Stimulated activated CD8-positive, alpha-beta memory T cell treated with anti-CD3 and anti-CD28 coated beads, Interleukin-12 subunit alpha, Interleukin-12 subunit beta, amount 100 ng/mL, for 1 hour (primary cell): ENCODE results near the gene FAT1.
"Not testable (repeated sequence)": the region's sequence is repeated elsewhere in the genome, so short reads cannot be mapped to it uniquely, and the experiment has no call there.

Experiments
- DNase-seq: peaks from one replicate; pipeline ENCODE4 v3.0.0-alpha.2; 2020; ENCODE audit warnings: low read depth

Gene FAT1, protein sequence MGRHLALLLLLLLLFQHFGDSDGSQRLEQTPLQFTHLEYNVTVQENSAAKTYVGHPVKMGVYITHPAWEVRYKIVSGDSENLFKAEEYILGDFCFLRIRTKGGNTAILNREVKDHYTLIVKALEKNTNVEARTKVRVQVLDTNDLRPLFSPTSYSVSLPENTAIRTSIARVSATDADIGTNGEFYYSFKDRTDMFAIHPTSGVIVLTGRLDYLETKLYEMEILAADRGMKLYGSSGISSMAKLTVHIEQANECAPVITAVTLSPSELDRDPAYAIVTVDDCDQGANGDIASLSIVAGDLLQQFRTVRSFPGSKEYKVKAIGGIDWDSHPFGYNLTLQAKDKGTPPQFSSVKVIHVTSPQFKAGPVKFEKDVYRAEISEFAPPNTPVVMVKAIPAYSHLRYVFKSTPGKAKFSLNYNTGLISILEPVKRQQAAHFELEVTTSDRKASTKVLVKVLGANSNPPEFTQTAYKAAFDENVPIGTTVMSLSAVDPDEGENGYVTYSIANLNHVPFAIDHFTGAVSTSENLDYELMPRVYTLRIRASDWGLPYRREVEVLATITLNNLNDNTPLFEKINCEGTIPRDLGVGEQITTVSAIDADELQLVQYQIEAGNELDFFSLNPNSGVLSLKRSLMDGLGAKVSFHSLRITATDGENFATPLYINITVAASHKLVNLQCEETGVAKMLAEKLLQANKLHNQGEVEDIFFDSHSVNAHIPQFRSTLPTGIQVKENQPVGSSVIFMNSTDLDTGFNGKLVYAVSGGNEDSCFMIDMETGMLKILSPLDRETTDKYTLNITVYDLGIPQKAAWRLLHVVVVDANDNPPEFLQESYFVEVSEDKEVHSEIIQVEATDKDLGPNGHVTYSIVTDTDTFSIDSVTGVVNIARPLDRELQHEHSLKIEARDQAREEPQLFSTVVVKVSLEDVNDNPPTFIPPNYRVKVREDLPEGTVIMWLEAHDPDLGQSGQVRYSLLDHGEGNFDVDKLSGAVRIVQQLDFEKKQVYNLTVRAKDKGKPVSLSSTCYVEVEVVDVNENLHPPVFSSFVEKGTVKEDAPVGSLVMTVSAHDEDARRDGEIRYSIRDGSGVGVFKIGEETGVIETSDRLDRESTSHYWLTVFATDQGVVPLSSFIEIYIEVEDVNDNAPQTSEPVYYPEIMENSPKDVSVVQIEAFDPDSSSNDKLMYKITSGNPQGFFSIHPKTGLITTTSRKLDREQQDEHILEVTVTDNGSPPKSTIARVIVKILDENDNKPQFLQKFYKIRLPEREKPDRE (N-terminal part only)

DNA sequence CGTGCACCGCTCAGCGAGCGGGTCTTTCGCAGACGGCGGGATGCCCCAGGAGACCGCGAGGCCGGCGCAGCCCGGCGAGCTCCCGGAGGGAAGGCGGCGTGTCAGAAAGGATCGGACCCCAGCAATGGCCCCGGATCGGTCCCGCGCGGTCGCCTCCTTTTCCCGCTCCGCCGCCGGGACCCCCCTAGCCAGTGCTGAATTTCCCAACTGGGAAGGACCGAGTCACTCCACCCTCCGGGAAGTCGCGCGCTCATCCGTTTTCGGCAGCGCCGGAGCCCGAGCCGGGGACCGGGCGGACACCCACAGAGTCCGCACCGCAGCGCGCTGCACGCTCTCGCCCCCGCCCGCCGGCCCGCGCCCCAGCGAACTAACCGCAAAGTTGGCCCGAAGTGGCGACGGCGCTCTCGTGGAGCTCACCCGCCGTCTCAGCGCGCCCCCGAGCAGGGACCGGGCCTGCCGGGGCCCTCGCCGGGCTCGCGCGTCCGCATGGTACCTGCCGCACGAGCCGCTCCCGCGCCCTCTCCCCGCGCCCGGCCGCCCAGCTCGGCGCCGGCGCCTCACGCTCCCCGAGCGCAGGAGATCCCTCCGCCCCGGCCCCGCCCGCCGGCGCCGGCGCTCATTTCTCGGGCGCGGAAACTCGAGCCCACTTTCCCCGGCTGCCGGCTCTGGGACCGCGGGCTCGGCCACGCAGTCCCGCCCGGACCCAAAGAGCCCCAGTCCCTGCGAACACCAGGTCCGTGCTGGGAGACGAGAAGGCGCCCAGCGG is at the start of gene FAT1:
Gene FAT1 (minus strand): TSS at position 565 of the 766 bp plus-strand sequence. CDS start 14,029 bp downstream, outside the sequence.
- no peak for DNase-seq

DNA sequence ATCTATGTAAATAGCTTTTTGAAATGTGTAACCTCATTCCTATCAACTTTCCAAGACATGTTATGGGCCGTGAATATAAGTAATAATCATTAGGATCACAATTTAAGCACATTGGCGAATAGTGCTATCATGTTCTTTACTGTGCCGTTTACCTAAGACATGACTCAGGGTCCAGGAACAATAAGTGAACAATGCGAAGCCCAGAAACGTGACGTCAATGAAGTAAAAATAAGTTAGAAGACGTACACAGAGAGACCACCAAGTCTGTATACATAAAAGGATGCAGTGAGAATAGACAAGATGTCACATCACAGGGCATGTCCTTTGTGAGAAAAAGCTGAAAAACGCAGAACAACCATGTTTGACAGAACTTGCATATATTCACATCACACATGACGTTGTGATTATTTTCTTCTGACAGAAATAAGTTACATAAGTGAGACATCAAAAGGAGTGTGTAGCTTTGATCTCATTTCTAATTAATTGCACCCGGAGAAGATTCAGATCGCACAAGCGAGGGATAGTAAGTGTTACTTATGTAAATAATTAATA is 49.4 kb upstream of the FAT1 start:
- DNase-seq, result no peak

GRCh38 chr4:186771624-186772023 is 48.0 kb upstream of the FAT1 start:
- DNase-seq, result no peak

DNA sequence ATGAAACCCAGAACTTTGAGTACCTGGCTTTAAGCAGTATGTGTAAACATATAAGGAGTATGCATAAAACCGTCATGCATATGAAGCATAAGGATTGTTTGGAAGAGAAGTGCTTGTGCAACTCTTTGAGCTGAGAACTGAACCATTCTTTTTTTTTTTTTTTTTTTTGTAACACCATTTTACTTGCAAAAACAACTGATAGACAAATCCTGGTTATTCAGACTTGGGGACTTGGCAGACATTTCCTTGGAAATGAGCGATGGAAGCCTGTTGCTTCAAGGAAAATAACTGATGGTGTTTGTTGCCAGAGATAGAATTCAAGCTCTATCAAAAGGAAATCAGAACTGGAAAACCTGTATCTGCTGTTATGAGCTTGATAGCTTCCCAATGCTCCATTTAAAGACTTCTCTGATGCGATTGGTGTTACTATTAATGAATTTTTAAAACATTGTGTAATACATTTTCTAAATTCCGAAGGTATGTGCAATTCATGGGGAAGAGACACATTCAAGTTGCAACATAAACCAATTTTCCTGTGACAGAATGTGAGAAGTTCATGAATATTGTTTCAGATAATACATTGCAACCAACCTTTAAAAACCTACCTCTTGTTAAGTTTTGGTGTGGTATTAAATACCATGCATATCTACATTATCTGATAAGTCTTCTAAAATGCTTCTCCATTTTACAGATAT is 47.0 kb upstream of the FAT1 start:
- no peak for DNase-seq

DNA sequence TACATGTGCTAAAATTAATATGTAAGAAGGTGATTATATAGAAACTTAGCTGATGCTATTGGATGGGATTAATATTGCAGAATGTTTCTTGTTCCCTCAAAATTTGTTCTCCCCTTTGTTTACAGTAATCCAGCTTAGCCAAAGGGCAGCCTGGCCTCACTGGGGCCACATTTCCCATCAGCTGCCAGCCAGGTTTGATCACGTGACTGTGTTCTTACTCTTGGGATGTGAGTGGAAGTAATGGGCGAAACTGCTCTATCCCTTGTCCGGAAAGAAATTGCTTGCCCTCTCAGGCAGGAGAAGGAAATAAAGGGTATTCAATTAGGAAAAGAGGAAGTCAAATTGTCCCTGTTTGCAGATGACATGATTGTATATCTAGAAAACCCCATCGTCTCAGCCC is 44.1 kb upstream of the FAT1 start:
- DNase-seq, result no peak

- no peak for DNase-seq
These were observed 42.3 kb upstream of the FAT1 start for GRCh38 chr4:186765673-186766546.

- DNase-seq, result no peak
These were observed 41.5 kb upstream of the FAT1 start for GRCh38 chr4:186765138-186765537.

- DNase-seq, result no peak
These were observed 40.8 kb upstream of the FAT1 start for GRCh38 chr4:186764457-186764856.

GRCh38 chr4:186762865-186763264 is 39.2 kb upstream of the FAT1 start:
- no peak for DNase-seq

- no peak for DNase-seq
These were observed 38.7 kb upstream of the FAT1 start for GRCh38 chr4:186762361-186762760.

DNA sequence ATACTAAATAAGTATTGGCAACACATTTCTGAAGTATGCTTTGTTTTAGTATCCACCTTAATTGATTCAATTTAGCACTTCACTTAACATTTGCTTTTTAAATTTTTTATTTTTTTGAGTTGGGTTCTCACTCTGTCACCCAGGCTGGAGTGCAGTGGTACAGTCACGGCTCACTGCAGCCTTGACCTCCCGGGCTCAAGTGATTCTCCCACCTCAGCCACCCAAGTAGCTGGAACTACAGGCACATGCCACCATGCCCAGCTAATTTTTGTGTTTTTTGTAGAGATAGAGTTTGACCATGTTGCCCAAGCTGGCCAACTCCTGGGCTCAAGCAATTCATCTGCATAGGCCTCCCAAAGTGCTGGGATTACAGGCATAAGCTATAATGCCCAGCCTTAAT is 38.3 kb upstream of the FAT1 start:
- DNase-seq, result not testable (repeated sequence)

GRCh38 chr4:186761393-186761792 is 37.7 kb upstream of the FAT1 start:
- no peak for DNase-seq

GRCh38 chr4:186760576-186760975 is 36.9 kb upstream of the FAT1 start:
- DNase-seq, result no peak

GRCh38 chr4:186759990-186760389 is 36.3 kb upstream of the FAT1 start:
- DNase-seq, result no peak

DNA sequence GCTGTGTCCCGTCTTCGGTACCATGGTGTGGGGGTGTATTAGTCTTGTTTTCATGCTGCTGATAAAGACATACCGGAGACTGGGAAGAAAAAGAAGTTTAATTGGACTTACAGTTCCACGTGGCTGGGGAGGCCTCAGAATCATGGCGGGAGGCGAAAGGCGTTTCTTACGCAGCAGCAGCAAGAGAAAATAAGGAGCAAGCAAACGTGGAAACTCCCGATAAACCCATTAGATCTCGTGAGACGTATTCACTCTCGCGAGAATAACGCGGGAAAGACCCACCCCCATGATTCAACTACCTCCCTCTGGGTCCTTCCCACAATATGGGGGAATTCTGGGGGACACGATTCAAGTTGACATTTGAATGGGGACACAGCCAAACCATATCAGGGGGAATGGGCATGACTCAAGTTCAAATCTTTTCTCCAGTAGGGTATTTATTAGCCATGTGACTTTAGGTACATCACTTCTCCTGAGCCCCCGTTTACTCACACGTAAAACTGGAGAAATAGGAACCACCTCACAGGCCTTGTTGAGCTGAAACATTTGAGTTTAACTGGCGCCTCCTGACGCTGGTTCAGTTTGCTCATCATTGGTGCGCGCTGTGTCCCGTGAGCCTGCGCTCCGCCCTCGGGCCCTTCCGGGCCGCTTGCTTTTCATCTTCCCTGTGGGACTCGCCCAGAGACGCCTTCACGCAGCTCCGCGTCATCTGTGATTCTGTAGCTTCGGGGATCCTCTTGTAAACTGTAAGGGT is 35.5 kb upstream of the FAT1 start:
- DNase-seq, result no peak

DNA sequence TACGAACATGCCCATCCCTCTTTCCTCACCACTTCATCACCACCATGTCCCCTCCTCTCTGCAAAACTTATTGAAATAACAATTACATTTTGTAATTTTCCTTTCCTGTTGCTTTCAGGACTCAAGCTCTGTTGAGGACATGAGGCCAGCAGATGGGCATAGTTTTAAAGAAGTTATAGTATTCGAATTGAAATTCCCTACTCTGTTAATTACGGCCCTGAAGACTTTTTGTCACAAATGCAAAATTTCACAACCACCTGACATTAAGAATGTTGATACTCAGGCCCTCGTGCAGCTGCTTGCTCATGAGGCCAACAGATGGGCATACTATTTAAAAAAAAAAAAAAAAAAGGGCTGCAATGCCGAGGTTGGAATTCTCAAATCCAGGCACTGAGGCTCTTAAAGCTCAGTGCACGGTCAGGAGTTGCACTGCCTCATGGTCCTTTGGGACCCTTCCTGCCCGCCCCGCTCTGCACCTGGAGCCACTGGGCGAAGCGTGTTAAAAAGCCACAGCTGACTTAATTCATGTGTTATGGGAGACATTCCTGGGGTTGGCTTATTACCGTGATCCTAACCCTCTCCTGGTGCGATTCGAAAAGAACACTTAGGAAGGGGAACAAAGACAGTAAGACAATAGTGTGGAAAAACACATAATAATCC is 34.2 kb upstream of the FAT1 start:
- no peak for DNase-seq

- not testable (repeated sequence) for DNase-seq
These were observed 32.9 kb upstream of the FAT1 start for GRCh38 chr4:186756550-186756949.
